Panc1 (cell line): Measurements from ENCODE around the gene ADAM10. TPM values are rescaled to one million over a fixed set of nuclear protein-coding genes. Genes with fewer than 3 reads are reported as not detected.

Experiments
- ATAC-seq: fragments of 200-7000 bp; cut with Tn5 transposase; 2 replicates; pipeline ENCODE4 v1.9.1; 2020; ENCODE audit warnings: mild to moderate bottlenecking, moderate library complexity
- BruUV-seq: library from RNA; stranded (reverse); fragments of 400-500 nt; replicated peaks from 2 replicates; lab custom pipeline; 2021; lab: Mats Ljungman, UMichigan
- CTCF ChIA-PET: fragments of 300-600 bp; sonication (Branson Sonifier 250); formaldehyde crosslinking; loops from one replicate; lab custom pipeline; 2022; ENCODE audit warnings: antibody characterized with exemption; lab: Charles Lee
- POLR2A ChIA-PET: fragments of 300-600 bp; sonication (Branson Sonifier 250); formaldehyde crosslinking; loops from one replicate; lab custom pipeline; 2022; ENCODE audit warnings: antibody characterized with exemption; lab: Charles Lee
- DNase-seq: peaks from one replicate; pipeline ENCODE4 v3.0.0-alpha.2; 2010; ENCODE audit warnings: low read depth, low spot score
- H3K27ac ChIP-seq: 2 replicates; pipeline ENCODE4 v1.5.1; 2011; ENCODE audit warnings: mild to moderate bottlenecking, low read length, inconsistent platforms
- H3K27me3 ChIP-seq: fragments of 200-500 bp; sonication (Bioruptor generic); 2 replicates; pipeline ENCODE4 v1.6.0; 2014; ENCODE audit warnings: low read length, inconsistent platforms; ENCODE audit not compliant: control insufficient read depth, insufficient read depth
- H3K36me3 ChIP-seq: fragments of 200-500 bp; sonication (Bioruptor generic); 2 replicates; pipeline ENCODE4 v1.5.1; 2014; ENCODE audit warnings: inconsistent platforms, mild to moderate bottlenecking, low read length, moderate library complexity; ENCODE audit not compliant: control insufficient read depth, insufficient read depth
- H3K4me1 ChIP-seq: 2 replicates; pipeline ENCODE4 v1.5.1; 2011; ENCODE audit warnings: inconsistent platforms, mild to moderate bottlenecking, low read length, moderate library complexity; ENCODE audit not compliant: control insufficient read depth, insufficient read depth
- H3K4me3 ChIP-seq, 2 experiments: 2 replicates each; pipeline ENCODE4 v1.5.1; 2011 to 2012; ENCODE audit warnings: low read depth in 2 of 2, low read length in 2 of 2, mild to moderate bottlenecking in 2 of 2, inconsistent platforms in 1 of 2, moderate library complexity in 1 of 2
- H3K9me3 ChIP-seq: fragments of 200-500 bp; sonication (Bioruptor generic); 2 replicates; pipeline ENCODE4 v1.5.1; 2014; ENCODE audit warnings: low read depth, mild to moderate bottlenecking, inconsistent platforms, low read length, moderate library complexity; ENCODE audit not compliant: control insufficient read depth, insufficient read depth
- POLR2AphosphoS5 ChIP-seq: IDR thresholded peaks from 2 replicates; pipeline ENCODE4 v1.6.1; 2012; ENCODE audit warnings: mild to moderate bottlenecking, low read depth, low read length, moderate library complexity
- SIN3A ChIP-seq: IDR thresholded peaks from 2 replicates; pipeline ENCODE4 v1.6.1; 2012; ENCODE audit warnings: low read depth, mild to moderate bottlenecking, low read length, moderate library complexity, borderline replicate concordance; ENCODE audit not compliant: insufficient read depth
- TCF7L2 ChIP-seq: IDR thresholded peaks from 2 replicates; pipeline ENCODE4 v1.6.1; 2011; ENCODE audit warnings: mild to moderate bottlenecking, low read depth, low read length, inconsistent platforms
- in situ Hi-C: cut with HindIII; loops from 2 replicates; pipeline ENCODE4 v1.10.0; 2016; ENCODE audit warnings: low sequenced_read_pairs, low pct_unique_long_range_greater_than_20kb
- intact Hi-C: fragments of 100-400 bp; cut with micrococcal nuclease; formaldehyde crosslinking; loops from one replicate; pipeline ENCODE4 v1.10.0; 2022; ENCODE audit not compliant: unreplicated experiment
- total RNA-seq: library from RNA; stranded (reverse); gene quantifications from one replicate; pipeline ENCODE4 v1.2.1, GENCODE V29; 2021; ENCODE audit not compliant: unreplicated experiment
- TF ChIP-seq, protein P1 (sequence below), 2 experiments: IDR thresholded peaks; 2 replicates each; pipeline ENCODE4 v1.6.1; 2011 to 2012; ENCODE audit warnings: low read depth in 2 of 2, control low read depth in 1 of 2, low read length in 1 of 2, mild to moderate bottlenecking in 1 of 2, moderate library complexity in 1 of 2; ENCODE audit not compliant: insufficient read depth in 1 of 2
- TF ChIP-seq, protein P2 (sequence below): fragments of 450-650 bp; IDR thresholded peaks from 2 replicates; pipeline ENCODE4 v1.5.1; 2017; ENCODE audit warnings: mild to moderate bottlenecking

Gene ADAM10
- total RNA-seq, 1 experiment from 2014 or later = 176 TPM

DNA sequence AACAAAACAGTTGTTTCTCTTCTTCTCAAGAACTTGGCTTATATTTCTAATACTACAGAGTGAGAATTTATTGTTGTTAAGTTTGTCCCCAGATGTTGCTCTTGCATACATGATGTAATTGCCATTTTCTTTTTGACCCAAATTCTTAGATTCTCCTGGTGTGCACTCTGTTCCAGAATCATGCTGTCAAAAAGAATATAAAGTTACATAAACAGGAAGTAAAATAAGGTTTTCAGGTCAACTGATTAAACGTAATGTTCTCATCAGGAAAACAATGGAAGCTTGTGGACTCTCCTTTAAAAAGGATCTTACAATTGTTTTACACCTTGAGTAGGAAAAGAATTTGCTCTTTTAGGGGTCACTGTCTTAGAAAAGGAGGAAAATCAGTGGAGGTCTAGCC, 121.8 kb downstream of the ADAM10 start:
- no peaks in the 10 kb centered on the region for H3K9me3 ChIP-seq
- no peak for DNase-seq
- in situ Hi-C loops (no loop called here), intact Hi-C loops (no loop called here)
- no peaks in the 10 kb centered on the region; the same call in 1 of the 2 replicates for H3K4me1 ChIP-seq
- no TSS peak for BruUV-seq
- H3K27me3 ChIP-seq = no peaks in the 10 kb centered on the region
- CTCF ChIA-PET = no interaction called here
- POLR2A ChIA-PET = no interaction called here
- H3K27ac ChIP-seq = no peak overlapping the region
- ATAC-seq = no peak
- no peak overlapping the region for H3K4me3 ChIP-seq
- H3K36me3 ChIP-seq = peaks cover 3% of the 10 kb centered on the region; the same call in 1 of the 2 replicates
- TF ChIP-seq SIN3A = no peak
- TF ChIP-seq, protein P1, sequence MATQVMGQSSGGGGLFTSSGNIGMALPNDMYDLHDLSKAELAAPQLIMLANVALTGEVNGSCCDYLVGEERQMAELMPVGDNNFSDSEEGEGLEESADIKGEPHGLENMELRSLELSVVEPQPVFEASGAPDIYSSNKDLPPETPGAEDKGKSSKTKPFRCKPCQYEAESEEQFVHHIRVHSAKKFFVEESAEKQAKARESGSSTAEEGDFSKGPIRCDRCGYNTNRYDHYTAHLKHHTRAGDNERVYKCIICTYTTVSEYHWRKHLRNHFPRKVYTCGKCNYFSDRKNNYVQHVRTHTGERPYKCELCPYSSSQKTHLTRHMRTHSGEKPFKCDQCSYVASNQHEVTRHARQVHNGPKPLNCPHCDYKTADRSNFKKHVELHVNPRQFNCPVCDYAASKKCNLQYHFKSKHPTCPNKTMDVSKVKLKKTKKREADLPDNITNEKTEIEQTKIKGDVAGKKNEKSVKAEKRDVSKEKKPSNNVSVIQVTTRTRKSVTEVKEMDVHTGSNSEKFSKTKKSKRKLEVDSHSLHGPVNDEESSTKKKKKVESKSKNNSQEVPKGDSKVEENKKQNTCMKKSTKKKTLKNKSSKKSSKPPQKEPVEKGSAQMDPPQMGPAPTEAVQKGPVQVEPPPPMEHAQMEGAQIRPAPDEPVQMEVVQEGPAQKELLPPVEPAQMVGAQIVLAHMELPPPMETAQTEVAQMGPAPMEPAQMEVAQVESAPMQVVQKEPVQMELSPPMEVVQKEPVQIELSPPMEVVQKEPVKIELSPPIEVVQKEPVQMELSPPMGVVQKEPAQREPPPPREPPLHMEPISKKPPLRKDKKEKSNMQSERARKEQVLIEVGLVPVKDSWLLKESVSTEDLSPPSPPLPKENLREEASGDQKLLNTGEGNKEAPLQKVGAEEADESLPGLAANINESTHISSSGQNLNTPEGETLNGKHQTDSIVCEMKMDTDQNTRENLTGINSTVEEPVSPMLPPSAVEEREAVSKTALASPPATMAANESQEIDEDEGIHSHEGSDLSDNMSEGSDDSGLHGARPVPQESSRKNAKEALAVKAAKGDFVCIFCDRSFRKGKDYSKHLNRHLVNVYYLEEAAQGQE (IDR thresholded peaks at IDR 0.05; ENCODE audit: insufficient read depth in 1 of 2, low read depth in 2 of 2, low read length in 1 of 2) = no peak
- TF ChIP-seq, protein P2, sequence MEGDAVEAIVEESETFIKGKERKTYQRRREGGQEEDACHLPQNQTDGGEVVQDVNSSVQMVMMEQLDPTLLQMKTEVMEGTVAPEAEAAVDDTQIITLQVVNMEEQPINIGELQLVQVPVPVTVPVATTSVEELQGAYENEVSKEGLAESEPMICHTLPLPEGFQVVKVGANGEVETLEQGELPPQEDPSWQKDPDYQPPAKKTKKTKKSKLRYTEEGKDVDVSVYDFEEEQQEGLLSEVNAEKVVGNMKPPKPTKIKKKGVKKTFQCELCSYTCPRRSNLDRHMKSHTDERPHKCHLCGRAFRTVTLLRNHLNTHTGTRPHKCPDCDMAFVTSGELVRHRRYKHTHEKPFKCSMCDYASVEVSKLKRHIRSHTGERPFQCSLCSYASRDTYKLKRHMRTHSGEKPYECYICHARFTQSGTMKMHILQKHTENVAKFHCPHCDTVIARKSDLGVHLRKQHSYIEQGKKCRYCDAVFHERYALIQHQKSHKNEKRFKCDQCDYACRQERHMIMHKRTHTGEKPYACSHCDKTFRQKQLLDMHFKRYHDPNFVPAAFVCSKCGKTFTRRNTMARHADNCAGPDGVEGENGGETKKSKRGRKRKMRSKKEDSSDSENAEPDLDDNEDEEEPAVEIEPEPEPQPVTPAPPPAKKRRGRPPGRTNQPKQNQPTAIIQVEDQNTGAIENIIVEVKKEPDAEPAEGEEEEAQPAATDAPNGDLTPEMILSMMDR = no peak
- no peak for TF ChIP-seq POLR2AphosphoS5

DNA sequence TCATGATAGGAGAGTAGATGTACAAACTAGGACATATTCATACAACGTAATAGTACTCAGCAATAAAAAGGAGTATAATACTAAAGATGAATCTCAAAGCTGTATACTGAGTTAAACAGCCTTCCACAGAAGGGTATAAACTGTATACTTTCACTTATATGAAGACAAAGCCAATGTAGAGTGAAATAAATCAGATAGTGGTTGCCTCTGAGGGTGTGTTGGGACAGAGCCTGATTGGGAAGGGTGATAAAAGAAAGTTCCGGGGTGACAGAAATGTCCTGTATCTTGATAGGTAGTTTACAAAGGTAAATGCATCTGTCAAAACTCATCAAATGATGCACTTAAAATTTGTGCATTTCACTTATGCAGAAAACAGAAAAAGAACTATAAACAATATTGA, 122.5 kb downstream of the ADAM10 start:
- CTCF ChIA-PET = no interaction called here

More for the DNA sequence above, 122.5 kb downstream of the ADAM10 start:
- peaks cover 3% of the 10 kb centered on the region; the same call in 1 of the 2 replicates for H3K36me3 ChIP-seq
- POLR2A ChIA-PET = no interaction called here
- ATAC-seq = no peak
- no peak for TF ChIP-seq SIN3A
- TF ChIP-seq, protein P1 (IDR thresholded peaks at IDR 0.05; ENCODE audit: insufficient read depth in 1 of 2, low read depth in 2 of 2, low read length in 1 of 2) = no peak
- no peak for TF ChIP-seq POLR2AphosphoS5
- TF ChIP-seq, protein P2 = no peak
- TF ChIP-seq TCF7L2 = no peak
- no peak overlapping the region for H3K4me3 ChIP-seq
- intact Hi-C loops = no loop called here
- no peaks in the 10 kb centered on the region; the same call in 1 of the 2 replicates for H3K4me1 ChIP-seq
- BruUV-seq = no TSS peak
- H3K9me3 ChIP-seq = no peaks in the 10 kb centered on the region
- in situ Hi-C loops = no loop called here
- no peak overlapping the region for H3K27ac ChIP-seq
- H3K27me3 ChIP-seq = no peaks in the 10 kb centered on the region
- no peak for DNase-seq
